Anterior cingulate cortex (tissue), 58 donors: ENCODE results near the gene RGMA.
"Not testable (repeated sequence)": the region's sequence is repeated elsewhere in the genome, so short reads cannot be mapped to it uniquely, and the experiment has no call there.

Source experiments
- DNase-seq, 58 donors: peaks; one replicate each; lab custom pipeline; 2025; lab: John Stamatoyannopoulos, UW

The RGMA gene

GRCh38 chr15:93070132-93070531 lies 18.9 kb downstream of the RGMA start:
- no peak for DNase-seq

GRCh38 chr15:93068581-93069199 lies 20.3 kb downstream of the RGMA start:
- DNase-seq = no peak

DNA sequence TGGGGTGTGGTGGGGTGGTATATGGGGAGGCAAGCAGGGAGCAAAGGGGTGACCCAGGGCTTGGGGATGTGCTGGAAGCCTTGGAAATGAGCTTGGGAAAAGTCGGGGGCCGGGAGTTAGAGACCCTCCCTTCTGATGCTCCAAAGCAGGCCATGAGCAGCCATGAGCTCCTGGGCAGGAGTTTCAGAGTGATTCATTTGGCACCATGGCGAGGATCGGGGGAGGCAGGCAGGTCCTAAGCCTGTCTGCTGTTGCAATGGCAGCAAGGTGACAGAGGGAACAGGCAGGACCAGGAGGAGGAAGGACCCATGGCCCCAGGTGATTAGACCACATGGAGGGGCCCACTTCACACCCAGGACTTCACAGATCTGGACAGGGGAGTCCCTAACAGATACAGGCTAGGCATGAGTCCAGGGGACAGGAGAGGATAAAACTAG lies 21.3 kb downstream of the RGMA start:
- DNase-seq = no peak

DNA sequence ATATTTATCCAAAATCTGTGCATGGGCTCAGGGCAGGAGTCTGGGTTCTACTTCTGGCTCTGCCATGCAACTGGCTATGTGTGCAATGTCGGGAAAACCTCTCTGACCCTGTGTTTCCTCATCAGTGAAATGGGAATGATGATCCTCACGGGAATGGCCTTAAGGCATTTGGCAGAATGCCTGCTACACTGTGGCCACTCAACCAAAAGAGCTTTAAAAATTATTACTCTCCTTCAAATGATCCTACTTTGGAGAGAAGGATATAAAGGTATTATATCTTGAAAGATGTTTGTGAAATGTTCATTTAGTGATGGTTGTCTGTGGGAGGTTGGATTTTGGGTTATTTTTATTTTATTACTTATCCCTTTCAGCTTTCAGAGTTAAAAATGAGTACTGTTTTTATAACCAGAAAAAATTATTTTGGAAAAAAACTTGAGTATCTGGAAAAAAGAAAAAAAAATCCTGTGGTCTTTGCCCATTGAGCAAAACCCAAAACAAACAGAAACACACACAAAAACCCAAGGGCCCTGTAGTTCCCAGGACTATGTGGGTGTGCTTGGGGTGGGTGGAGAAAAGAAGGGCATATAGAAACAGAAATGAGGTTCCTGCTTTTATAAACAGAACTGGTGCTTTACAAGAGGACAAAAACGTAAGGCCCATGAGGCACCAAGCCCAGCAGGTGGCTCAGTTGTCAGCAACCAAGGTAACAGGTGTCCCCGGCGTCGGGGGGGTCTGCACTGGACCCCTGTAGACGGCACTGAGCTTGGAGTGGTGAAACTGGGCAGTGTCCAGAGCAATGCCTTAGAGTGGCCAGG lies 22.0 kb downstream of the RGMA start:
- DNase-seq = no peak

- DNase-seq = peak in 9 of 58 donors; percentile 15 to 46 (median 31)
Observed at GRCh38 chr15:93066224-93066681, 22.8 kb downstream of the RGMA start.

DNA sequence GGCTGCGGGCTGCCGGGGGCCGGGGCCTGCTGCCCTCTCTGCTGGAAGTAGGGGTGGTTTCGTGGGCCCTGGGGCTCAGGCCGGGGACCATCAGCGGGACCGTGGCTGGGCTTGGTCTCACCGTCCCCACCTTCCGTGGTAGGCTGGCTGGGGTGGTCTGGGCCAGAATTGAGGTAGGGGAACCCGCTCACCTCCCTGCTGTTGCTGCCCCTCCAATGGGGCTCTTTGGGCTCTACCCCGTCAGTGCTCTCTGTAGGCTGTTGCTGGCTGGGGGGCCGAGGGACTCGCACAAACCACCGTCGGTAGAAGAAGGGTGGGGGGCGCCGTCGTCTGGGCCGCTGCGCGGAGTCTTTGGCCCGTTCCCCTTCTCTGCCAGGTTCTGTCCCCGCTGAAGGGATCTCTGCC lies 23.4 kb downstream of the RGMA start:
- no peak for DNase-seq

DNA sequence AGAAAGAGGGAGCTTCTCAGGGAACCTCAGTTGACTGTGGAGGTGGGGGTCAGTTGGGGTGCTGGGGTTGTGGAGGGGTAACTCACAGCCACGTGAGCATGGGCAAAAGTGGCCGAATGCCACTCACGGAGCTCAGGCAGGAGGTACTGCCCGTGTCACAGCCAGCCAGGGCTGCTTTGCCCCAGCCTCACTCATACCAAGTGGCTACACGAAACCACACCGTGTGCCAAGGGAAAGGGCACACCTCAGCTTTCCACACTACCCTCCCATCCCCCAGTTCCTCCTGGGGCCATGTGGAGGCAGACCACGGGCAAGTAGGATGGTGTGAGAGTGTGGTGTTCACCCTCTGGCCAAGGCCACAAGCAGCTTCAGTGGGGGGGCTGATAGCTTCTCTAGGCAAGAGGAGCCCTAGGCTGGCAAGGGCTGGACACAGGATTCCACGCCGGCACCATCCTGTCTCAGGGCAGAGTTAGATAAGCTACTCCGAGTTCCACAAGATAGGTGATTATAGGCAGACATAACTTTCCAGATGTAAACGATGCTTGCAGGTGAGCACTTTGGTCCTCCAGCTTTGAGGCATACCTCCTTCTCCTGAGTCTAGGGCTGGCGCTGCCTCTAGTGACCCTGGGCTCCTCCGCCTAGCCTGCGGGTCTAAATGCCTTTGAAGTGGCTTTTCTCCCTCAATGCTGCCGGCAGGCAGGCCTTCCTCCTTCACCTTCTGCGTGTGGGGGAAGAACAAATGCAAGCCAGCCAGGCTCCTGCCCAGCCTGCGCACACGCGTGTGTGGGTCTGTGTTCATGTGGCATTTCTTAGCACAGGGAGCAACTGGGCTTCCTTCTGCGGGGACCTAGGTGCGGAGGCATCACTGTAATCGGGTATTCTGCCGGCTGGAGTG lies 25.0 kb downstream of the RGMA start:
- DNase-seq = no peak

DNA sequence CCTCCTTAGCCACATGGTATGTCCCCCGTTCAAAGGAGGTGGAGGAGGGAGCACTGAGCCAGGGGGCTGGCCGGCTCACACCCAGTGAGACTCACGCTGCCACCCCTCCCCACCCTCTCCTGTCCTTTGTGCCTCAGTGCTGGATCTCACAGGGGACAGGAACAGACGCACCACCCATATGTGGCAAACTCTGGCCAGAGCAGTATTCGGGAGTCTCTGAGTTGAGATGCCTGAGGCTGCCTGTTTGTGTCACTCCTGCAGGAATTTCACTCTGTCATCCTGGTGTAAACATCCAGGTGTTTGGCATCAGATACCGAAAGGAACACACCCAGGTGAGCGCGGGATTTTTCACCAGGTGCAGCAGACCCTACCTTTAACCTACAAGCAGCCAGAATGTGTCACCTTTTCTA lies 25.7 kb downstream of the RGMA start:
- DNase-seq = no peak

DNA sequence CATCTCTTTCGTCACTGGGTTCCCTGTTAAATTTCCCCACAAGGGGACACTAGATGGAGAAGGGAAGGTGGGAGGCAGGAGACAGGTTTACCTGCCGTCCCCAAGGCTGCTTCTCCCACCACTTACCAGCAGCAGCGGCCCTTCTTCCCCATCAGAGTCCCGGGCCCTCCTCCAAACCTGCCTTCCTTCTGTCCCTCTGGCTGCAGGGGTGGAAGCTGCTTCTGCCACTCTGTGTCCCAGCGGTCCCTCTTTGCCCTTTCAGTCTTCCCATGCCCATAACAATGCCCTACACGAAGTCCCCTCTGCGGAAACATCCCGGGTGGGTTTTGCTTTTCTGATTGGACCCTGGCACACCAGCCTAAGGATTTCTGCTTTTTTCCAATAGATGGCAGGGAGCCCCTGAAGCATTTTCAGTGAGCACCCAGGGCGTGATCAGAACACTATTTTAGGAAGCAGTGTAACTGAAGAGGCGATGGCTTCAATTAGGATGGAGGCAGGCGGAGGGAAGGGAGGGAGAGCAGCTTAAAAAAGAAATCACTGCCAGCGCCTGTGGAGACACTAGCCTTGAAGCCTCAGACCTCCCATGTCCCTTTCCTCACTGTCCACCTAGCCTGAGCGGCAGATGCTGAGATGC lies 26.3 kb downstream of the RGMA start:
- not testable (repeated sequence) for DNase-seq

- no peak for DNase-seq
Observed at GRCh38 chr15:93060336-93061248, 28.4 kb downstream of the RGMA start.

- DNase-seq = no peak
Observed at GRCh38 chr15:93059442-93059841, 29.6 kb downstream of the RGMA start.

DNA sequence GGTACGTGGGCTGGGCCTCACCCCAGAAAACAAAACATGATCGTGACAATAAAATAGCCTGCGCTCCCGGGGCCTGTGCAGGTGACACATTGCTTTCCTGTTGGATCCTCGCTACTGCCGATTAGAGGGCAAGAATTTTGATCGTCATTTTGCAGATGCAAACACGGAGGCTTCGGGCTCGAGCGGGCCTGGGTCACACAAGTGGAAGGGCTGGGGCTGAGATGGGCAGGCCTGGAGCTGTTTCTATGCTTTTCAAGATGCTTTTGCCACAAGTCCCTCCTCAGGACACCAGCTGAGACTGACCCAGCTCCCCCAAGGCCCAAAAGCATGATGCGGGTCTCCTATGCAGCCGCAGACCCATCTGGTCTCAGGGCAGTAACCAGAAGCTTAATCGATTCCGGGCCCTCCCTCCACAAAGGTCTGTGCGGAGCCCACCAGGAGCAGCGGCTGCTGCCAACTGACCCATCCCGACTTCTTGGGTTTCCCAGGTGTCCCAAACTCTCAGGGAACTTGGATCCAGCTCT lies 30.0 kb downstream of the RGMA start:
- no peak for DNase-seq

DNA sequence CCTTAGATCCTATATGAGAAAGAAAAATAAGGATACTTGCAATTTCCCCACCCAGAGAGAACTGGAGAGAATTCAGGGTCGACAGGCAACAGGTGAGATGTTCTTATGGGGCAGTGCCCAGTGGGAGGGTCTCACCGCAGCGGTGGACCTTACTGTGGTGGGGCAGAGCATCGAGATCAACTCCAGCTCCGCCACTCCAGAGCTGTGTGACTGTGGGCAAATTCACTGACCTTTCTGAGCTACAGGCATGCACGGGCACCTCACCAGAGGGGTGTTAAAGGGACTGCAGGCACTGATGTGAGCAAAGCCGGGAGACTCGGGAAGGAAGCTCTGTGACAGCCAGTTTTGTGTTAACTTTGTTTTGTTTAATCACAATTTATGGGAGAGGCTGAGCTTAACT lies 30.9 kb downstream of the RGMA start:
- DNase-seq = no peak

DNA sequence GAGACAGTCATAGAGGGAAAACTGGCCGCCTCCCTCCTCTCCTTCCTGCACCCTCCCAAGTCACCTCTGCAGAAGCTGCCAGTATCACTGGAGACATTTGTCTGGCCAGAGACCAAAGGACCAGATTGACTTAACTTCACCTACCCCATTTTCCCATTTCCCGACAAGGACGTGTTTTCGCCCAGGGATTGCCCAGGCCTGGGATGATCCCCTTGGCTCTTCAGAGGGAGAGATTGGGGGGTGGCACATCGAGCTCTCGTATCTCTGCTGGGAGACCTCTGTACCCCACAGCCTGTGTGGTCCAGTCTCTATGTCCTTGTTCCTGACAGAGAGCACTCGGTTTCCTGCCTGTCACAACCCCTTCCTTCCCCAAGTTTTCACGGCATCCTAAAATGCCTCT lies 31.4 kb downstream of the RGMA start:
- DNase-seq = no peak

- DNase-seq = no peak
Observed at GRCh38 chr15:93056836-93057235, 32.2 kb downstream of the RGMA start.

DNA sequence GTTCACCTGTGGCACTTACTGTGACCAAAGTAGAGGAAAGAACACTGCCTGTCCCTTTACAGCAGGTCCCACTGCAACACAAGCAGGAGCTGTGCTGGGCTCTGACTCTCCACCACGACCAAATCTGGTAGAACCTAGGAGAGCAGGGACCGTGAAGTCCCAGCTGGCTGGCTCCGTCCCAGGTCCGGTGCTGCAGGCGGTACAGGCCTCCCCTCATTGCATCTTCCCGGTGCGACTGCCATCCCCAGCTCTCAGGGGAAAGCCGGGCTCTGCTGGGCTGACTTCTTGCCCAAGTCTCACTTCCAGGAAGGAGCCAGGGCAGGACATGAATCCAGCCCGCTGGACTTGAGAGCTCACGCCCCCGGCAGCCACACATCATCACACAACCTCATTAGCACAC lies 33.8 kb downstream of the RGMA start:
- DNase-seq = no peak

DNA sequence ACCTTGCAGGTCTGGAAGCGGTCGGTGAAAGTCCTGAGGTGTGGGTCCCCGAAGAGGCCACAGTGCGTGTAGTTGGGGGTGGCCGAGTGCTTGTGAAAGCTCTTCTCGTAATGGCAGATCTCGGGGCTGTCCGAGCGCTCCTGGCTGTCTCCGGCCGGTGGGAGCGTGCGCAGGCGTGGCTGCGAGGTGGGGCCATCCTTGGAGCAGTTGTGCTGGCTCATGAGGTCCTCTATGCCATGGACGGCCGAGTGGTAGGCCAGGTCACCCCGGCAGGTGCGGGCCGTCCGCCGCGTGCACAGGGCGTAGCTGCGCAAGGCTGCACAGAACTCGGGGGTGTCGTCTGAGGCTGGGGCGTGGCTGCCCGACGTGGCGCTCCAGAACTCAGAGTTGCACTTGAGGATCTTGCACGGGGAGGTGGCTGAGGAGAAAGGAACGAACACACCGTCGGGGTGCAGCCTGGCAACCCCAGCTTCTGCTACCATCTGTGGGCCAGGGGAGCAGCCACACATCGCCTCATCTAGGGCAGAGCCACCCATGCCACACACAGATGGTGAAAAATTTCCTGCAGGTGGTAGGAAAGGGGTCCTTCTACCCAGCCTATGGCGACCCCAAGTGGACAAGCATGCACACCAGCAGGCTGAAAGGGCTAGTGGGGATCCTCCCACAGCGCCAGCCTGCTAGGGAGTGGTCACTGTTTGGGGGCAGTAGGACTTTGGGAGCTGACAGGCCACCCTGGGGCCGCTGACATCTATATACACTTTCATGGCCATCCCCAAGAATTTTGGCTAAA lies 36.7 kb downstream of the RGMA start:
- no peak for DNase-seq
